GM19438 (cell line): Measurements from ENCODE around the gene BAIAP2L1.

Experiments used
- ATAC-seq: cut with Tn5 transposase; IDR thresholded peaks from one replicate; pipeline ENCODE4 v1.9.1; 2021; ENCODE audit warnings: low read depth; ENCODE audit not compliant: unreplicated experiment

The BAIAP2L1 gene

GRCh38 chr7:98244871-98245270, 156.0 kb downstream of the BAIAP2L1 start:
- no peak for ATAC-seq

- no peak for ATAC-seq
Observed at GRCh38 chr7:98242934-98243333, 158.0 kb downstream of the BAIAP2L1 start.

GRCh38 chr7:98242342-98242741, 158.5 kb downstream of the BAIAP2L1 start:
- ATAC-seq: no peak

GRCh38 chr7:98241674-98242241, 159.1 kb downstream of the BAIAP2L1 start:
- no peak for ATAC-seq
